Measurements from ENCODE around the gene NKD1. TPM values are rescaled to one million over a fixed set of nuclear protein-coding genes. Genes with fewer than 3 reads are reported as not detected.

The NKD1 gene
- total RNA-seq, 1 donor from 2014 or later = 3.9 TPM

DNA sequence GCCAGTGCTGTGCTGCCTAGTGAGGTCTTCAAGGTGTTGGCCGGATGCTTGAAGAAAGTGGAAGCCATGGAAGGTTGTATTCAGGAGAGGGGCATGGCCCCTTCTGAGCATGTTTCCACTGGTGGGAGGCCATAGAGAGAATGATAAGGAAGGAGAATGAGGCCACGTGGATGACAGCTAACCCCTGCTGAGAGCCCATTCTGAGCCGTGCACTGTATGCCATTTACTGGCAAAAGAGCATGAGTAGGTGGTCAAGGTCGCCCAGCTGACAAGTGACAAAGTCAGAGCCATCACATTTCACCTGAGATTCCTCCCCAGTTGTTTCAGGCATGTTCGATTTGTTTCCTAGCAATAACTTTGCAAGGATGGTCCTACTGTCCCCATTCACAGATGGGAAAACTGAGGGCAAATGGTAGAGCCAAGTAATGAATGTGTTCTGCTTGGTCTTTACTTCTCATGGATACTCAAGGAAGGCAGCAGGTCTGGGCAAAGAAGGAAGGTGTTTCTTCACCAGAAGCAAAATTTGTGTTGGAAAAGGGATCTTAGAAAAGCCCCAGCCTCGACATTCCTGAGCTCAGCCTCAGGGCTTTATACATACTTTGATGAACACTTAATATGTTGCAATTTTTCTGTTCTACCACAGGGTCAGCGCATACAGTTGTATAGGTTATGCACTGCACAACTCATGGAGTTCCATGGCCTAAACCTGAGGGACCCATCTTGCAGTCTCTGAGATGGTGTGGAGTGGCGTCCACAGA is 10.5 kb upstream of the NKD1 start:
- DNase-seq (ENCODE audit: low spot score) (no peak), ATAC-seq (no peak)

DNA sequence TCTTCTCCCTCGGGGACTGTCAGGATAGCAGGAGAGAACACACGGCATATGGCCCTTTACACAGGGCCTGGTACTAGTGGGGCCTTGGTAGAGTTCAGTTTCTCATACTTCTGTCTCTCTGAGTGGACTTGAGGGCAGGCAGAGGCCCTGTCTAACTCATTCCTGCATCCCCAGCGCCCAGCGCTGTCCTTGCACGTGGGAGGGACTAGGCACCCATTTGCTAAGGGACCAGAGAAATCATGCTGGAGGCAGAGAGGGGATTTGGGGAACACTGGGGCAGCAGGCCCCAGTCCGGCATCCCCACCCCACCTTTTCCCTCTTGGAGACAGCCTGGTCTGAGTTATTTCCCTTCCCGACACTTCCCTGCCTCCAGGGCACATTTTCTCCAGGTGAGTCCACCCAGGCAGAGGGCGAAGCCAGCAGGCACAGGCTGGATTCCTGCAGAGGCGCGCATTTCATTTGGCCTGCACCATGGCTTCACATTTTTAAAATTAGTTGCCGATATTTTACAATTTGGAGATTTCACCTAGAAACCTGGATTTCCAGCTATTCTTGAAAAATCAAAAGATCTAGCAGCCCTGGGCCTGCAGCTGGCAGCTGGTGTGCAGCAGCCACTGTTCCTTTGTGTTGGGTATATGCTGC is 9.7 kb upstream of the NKD1 start:
- DNase-seq (ENCODE audit: low spot score) (no peak), ATAC-seq (no peak)

DNA sequence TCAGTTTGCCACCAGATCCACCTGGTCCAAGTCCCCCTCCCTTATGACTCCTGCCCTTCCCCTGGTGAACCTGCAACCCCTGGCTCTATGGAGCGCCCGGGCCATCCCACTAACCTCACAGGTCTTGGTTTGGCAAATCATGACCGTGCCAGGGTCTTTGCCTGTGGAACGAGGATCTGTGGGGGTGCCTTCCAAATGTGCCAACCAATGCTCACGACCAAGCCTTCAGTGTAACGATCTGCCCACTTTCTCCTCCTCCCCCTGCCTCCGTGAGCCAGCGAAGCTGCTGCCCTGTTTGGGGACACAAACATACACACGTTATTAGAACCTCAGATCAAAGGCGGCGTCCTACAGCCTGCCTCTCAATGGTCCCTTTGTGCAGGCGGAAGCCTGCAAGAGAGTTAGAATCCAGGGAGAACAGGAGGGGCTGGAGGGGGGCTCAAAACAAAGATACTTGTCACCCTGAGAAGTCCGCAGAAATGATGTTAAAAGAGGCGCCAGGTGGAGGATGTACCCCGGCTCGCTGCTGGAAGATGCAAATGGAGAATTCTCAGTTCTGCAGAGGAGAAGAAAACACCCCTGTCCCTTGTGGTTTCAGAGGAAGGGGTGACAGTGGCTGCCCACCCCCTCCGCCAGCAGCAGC is 9.0 kb upstream of the NKD1 start:
- no peak for ATAC-seq
- DNase-seq (ENCODE audit: low spot score) = no peak

DNA sequence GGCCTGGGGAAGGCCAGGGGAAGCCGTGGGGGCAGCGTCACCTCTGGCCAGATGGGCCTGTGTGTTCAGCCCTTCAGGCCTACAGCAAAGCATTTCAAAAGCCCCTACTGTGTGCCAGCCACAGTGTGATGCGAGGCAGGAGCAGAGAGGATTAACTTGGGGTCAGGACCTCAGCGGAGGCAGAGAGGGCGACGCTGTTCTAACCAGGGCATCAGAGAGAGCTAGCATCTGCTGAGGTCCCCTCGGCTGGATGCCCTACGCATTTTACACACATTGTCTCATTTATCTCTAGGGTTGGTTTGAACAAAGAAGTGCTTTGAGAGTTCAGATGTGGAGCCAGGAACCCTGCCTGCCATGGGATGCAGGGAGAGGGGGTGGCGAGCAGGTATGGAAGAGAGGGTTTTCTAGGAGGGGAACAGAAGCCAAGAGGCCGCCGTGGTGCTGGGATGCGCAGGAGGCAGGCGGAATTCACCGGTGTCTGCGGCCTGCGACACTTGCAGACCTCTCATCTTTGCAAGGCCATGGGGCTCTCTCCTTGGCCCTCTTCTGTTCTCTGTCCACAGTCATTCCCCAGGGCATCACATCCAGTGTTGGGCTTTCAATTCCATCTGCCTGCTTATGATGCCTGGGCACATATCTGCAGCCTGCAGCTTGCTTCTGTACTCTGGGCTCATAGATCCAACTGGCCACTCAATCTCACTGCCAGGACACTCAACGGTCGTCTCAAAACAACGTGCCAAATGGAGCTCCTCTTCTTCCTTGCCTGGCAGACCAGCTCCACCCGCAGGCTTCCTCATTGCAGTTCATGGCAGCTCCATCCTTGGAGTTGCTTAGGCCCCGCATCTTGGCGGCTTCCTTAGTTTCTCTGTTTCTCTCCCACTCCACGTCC is 8.1 kb upstream of the NKD1 start:
- DNase-seq (ENCODE audit: low spot score) (no peak), ATAC-seq (no peak)

DNA sequence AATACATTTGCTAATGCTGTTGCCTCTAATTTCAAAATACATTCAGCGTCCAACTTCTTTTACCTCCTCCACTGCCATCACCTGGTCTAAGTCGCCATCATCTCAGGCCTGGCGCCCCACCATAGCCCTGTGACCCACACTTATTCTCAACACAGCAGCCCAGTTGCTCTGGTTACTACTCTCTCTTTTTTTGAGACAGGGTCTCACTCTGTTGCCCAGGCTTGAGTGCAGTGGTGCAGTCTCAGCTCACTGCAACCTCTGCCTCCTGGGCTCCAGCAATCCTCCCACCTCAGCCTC is 7.5 kb upstream of the NKD1 start:
- no peak for ATAC-seq
- no peak for DNase-seq (ENCODE audit: low spot score)

DNA sequence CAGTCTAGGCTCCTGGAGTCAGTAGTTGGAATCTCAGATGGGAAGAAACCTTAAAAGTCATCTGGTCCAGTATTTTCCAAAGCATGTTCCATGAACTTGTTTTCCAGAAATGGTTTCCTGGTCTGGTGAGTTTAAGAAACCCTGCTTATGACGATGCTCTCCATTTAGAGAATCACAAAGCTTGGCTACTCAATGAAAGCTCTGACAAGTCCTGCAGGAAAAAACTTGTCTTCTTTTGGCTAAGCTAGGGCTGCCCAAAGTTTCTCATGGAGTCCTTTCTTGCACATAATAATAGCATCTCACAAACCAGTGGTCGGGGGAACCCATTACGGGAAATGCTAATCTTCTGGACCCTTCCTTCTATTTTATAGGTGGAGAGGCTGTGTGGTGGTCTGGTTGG is 5.5 kb upstream of the NKD1 start:
- DNase-seq (ENCODE audit: low spot score) = no peak
- ATAC-seq = no peak

DNA sequence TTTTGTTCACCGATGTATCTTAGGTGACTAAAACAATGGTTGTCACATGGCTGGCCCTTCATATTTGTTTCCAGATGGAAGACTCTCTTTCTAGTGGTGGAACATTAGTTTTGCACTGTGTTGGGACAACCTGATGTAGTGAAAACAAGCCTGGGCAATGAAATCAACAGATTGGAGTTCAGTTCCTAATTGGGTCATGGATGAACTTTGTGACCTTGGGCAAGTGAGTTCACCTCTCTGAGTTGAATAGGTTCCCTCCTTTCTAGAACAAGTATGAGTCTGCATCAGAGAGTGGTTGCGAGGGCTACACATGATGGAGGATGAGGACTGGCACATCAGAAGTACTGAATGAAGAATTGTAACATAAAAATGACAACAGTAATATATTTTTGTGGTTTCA is 2.1 kb upstream of the NKD1 start:
- ATAC-seq = no peak
- no peak for DNase-seq (ENCODE audit: low spot score)

DNA sequence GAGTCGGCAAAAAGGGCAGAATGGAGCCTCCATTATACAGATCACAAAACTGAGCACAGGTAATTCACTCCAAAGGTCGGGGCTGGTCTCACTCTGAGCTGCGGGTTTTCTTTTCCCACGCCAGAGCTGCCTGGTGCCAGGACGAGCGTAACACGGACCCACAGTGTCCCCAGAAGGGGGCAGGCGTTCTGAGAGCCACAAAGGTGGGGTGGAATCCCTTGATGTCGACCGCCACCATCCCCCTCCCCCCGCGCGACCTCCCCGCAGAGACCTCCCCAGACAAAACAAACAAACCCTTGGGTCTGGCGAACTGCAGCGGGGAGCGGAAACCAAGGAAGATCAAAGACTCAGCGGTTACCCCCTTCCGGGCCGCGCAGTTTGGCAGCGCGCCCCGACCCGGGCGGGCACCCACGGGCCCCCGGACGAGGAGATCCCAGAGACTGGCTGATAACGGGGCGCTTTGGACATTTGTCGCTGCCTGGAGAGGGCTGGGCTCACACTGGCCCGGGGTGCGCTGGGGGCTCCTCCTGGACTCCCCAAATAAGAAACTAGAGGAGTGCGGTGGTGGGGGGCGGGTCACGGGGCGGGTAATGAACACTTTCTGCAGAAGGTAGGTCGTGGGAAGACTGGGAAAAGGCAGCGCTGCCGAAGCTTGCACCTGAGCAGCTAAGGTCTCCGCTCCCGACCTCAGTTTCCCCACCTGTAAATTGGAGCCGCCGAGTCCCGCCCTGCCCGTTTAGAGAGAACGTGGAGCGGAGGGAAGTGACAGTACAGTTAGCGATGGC is 664 bp upstream of the NKD1 start:
- ATAC-seq (peak; percentile 67), DNase-seq (ENCODE audit: low spot score) (peak; percentile 64)

DNA sequence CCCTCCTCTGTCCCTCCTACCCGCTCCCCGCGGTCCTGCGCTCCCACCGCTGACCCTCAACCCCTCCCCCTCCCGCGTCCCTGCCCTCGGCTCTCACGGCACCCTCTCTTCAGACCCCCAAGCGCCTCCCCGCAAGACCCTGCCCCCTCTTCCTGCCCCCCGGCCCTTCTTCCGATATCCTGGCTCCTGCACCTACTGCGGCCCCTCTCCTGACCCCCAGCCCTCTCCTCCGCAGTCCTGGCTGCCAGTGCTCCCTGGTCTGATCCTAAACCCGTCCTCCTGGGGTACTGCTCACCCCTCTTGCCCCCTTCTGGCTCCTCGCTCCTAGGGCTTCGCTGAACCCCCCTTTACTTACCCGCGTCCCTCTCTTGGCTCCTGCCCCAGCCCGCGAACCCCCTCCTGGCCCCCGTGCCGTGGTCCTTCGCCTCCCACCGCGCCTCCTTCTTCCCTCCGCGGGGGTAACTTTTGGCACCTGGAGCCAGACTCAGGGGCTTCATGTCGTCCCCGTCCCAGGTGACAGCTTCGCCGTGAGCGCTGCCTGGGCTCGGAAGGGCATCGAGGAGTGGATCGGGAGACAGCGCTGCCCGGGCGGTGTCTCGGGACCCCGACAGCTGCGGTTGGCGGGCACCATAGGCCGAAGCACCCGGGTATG is 839 bp downstream of the NKD1 start:
- ATAC-seq (no peak), DNase-seq (ENCODE audit: low spot score) (no peak)

DNA sequence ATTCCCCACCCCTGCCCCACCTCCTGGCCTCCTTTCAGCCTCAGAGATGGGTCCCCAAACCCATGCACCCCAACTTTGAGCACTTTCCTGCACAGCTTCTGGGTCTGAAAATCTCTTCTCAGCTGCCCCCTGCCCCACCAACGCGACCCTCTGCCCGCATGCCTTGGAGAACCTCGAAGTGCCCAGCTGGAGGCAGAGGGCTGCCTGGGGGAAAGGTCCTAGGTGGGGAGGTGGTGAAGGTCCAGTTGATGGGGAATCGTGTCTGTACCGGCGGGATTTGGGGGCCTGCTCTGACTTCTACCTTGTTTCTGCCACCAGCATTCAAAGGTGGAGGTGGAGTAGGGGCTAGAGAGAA is 1.3 kb downstream of the NKD1 start:
- DNase-seq (ENCODE audit: low spot score) (no peak), ATAC-seq (no peak)

DNA sequence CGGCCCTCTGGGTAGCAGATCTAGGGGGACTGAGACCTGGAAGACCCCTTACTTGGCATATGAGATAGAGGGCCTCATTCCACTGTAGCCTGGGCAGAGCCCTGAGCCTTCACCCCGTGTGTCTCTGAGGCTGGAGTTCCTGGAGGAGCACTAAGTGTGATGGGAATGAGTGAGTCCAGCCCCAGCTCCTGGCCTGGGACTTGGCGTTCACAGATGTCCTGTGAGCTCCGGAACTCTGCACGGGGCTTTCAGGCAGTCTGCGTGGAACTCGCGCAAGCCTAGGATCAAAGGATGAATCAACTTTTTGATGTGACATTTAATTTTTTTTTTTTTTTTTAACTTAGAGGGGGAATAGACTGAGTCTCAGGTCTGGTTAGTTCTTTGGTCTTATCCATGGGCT is 1.8 kb downstream of the NKD1 start:
- DNase-seq (ENCODE audit: low spot score) (no peak), ATAC-seq (no peak)

DNA sequence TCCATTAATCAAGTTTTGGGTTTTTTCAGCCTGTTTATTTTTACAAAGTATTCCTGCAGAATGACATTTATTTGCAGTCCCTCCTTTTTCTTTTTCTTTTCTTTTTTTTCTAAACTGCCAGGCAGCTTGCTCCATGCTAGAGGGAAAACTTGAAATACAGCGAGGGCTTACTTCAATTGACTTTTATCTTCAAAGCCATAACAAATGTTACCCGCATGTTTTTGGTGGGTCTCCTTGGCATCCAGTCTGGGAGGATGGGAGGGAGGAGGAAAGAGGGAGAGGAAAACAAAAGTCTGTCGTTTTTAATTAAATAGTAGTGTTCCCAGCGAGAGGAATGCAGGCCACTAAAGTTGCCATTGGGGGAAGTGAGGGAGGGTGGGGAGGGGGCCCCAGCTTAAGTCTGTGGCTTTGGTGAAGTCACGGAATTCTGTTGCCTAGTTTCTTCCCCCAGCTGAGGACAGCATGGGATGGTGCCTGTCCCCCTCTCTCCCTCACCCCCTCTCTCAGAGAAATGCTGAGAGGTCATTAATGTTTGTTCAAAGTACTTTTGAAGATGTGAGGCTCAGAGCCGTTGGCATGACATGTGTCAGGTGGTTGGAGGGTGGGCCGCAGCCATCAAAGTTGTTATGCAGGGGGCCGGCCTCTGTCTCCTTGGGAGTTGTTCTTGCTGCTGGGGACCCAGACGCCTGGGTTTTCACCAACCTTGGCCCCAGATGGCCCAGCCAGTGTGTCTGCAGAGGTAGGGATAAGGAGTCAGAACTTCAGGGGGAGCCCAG is 2.9 kb downstream of the NKD1 start:
- ATAC-seq (no peak), DNase-seq (ENCODE audit: low spot score) (no peak)

DNA sequence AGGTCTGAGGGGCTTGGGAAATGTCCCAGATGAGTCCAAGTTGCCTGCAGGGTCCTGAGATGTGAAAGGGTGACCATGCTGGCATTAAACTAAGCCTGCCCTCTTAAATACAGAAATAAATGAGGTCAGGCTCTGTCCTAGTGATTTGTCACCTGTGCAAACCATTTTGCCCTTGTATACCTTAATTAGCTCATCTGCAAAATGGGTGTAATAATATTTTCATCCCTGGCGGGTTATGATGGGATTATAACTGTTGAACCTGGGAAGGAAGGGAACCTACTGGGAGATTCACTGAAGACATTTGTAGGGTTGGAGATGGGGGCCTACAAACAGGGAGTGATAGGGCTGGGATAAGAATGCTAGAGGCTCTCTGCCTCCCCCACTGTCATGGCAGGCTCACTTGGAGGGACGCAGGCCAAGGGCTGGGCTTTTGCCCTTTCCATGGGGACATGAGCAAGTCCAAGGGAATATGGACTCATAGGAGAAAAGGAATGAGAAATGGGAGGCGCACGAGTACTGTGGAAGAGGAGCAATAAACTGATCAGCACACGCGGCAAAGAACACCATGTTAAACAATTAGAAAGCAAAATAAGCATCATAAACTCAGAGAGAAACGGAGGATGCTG is 4.4 kb downstream of the NKD1 start:
- no peak for ATAC-seq

DNA sequence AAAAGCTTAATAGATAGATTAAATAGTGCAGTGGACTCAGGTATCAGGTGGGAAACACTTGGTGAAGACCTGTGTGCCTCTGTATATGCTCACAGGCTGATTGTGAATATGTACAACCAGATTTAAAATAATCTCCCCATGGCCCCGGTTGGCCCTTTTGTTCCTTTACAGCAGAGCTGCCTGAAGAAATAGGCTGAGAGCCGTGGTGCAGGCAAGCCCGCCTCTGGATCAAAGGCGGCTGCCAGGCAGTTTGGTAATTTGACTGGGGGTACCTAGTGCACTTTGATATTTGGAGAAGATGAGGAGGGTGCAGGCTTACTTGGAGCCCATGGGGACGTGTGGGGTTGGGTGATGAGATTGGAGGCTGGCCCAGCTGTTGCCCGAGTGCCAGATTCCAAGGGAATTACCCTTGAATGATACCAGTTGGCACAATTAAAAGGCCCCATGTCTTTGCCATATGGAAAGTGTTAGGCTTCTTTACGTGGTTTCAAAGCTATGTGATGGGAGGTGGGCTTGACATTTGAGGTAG is 5.0 kb downstream of the NKD1 start:
- ATAC-seq = peak; percentile 40
- no peak for DNase-seq (ENCODE audit: low spot score)

More for the DNA sequence above, 4.4 kb downstream of the NKD1 start:
- no peak for DNase-seq (ENCODE audit: low spot score)

DNA sequence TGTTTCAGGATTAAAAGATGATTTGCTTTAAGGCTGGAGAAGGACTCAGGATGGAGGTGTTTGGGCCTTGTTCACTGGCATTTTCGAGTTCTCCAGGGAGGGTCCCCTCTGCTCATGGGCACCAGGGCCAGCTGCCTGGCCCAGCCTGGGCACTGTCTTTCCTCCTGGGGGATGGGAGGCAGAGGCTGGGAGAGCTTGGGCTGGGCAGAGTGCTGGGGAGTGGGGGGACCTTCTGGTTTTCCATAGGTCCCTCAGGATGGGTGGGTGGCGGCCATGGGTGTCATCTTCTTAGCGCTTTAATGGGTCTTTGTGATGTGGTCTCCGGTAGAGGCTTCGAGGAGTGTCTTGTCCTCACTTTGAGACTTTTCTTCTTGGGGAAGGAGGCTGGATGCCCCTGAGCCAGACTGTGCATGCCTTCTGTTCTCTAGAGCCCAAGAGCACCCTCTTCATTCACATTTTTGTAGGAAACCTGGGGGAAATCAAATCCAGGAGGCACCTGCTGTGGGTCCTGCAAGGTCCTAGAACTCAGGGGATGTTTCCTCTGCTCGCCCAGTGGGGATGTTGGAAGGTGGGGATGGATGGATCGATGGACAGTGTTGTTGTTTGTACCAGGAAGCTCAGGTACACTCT is 5.7 kb downstream of the NKD1 start:
- ATAC-seq = no peak
- DNase-seq (ENCODE audit: low spot score) = no peak

DNA sequence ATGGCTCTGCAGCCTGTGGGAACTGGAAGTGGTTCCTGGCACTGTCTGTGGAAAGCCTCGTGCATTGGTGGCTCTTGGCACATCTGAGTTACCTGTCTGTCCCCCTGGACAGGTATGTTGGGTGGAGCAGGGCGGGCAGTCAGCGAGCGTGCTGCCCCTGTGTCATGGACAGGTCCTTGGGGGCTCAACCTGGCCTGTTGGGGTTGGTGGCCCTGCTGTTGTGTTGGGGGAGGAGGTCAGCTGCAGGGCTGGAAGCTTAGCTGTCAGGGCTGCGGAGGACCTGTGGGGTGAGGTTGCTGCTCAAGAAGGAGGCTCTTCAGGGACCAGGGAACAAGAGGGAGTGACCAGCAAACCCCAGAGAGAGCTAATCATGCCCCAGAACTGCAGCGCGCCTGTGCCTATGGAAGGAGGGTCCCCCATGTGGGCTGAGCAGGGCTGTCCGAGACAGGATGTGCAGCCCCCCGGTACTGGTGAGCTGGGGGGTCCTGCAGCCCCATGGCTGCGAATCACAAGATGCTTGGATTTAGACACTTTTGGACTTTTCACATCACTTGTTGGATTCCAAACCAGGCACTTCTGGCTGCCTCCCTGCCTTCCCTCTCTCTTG is 7.2 kb downstream of the NKD1 start:
- no peak for DNase-seq (ENCODE audit: low spot score)
- no peak for ATAC-seq

DNA sequence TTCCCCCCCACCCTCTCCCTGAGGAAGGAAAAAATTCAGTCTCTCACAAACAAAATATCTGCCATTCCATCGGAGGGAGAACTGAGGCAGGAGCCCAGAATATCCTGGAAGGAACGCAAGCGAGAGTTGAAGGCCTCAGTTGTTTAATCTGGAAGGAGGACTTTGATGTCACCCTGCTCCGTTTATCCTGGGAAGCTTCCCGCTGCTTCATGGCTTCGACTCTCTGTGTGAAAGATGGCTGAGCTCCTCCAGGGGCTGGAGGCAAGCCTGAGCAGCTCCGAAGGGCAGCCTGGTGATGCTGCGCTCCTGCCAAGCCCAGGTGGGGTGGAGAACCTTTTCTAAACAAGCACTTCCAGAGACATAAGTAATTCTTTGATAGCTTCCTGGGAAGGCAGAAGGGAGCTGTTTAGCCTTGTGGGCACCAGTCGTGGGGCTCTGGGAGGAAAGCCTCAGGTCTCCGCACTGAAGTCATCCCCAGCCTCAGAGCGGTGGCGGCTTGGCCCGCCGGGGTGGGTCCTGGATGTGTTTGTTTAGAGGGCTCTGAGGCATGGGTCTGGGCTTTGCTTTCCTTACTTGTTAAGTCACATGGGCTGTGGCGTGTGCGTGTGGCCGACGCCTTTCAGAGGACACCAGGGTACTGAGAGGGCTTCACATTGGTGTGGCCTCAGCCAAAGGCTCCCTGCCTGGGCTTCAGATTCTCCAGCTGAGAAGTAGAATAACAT is 7.9 kb downstream of the NKD1 start:
- DNase-seq (ENCODE audit: low spot score) = no peak
- ATAC-seq = no peak

All from left lobe of liver (tissue), 2 donors.